ENCODE data around the gene TBC1D22A.

DNA sequence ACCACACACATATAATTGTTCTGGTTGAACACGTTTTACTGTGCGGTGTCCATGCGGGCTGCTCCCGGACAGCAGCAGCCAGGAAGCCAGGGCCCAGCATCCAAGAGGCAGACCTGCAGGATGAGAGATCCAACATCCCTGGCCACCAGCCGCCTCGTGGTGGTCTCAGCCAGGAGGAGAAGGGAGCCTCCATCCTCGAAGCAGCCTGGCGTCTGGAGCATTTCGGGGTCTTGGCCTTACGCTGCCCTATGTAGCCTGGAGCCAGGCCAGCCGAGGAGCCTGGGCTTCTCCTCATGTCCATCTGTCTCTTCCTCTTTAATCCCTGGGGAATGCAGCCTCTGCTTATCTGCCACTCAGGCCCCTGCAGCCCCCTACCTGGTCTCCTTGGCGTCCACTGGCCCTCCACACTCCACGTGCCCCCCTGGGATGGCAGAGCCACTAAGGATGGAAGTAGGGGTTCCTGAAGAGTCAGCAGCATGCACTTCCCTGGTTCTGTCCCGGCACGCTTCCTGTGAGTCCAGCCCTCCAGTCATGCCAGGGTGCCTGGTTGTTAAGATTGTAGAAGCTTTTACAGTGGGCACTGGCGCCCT lies 253.2 kb downstream of the TBC1D22A start:
- TF ChIP-seq, protein P1, sequence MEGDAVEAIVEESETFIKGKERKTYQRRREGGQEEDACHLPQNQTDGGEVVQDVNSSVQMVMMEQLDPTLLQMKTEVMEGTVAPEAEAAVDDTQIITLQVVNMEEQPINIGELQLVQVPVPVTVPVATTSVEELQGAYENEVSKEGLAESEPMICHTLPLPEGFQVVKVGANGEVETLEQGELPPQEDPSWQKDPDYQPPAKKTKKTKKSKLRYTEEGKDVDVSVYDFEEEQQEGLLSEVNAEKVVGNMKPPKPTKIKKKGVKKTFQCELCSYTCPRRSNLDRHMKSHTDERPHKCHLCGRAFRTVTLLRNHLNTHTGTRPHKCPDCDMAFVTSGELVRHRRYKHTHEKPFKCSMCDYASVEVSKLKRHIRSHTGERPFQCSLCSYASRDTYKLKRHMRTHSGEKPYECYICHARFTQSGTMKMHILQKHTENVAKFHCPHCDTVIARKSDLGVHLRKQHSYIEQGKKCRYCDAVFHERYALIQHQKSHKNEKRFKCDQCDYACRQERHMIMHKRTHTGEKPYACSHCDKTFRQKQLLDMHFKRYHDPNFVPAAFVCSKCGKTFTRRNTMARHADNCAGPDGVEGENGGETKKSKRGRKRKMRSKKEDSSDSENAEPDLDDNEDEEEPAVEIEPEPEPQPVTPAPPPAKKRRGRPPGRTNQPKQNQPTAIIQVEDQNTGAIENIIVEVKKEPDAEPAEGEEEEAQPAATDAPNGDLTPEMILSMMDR (IDR thresholded peaks at IDR 0.05): no peak
- no peak for TF ChIP-seq POLR2A (IDR thresholded peaks at IDR 0.05)

Data from heart left ventricle (tissue), 13 donors.